Measurements from ENCODE around the gene ZSCAN23. TPM values are rescaled to one million over a fixed set of nuclear protein-coding genes. Genes with fewer than 3 reads are reported as not detected.

ZSCAN23 gene
- total RNA-seq, 1 experiment from 2014 or later: 2.9 TPM

DNA sequence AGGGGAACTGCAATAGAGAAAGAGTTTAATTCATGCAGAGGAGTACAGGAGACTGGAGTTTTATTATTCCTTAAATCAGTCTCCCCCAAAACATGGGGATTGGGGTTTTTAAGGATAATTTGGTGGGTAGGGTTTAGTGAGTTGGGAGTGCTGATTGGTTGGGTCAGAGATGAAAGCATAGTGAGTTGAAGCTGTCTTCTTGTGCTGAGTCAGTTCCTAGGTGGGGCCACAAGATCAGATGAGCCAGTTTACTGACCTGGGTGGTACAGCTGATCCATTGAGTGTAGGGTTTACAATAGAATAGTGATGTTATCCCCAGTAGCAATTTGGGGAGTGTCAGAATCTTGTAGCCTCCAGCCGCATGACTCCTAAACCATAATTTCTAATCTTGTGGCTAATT, 43.2 kb upstream of the ZSCAN23 start:
- Histone ChIP-seq H3K9ac (ENCODE audit: extremely low read depth, insufficient read length, low read length) (no peak overlapping the region), H2AK5ac (ENCODE audit: insufficient read length, low read length) (no peak overlapping the region), H2BK5ac (ENCODE audit: insufficient read length, low read length) (no peak overlapping the region), H3K4me2 (ENCODE audit: insufficient read depth, insufficient read length, low read length) (no peak overlapping the region), H2AFZ (ENCODE audit: low read length) (no peak overlapping the region), H2BK12ac (ENCODE audit: insufficient read length, low read depth, low read length) (no peak overlapping the region), H3K27ac (ENCODE audit: insufficient read length, low read depth, low read length) (no peak overlapping the region), H2BK120ac (ENCODE audit: low read depth, low read length, poor library complexity, severe bottlenecking) (no peak overlapping the region), H3K4ac (ENCODE audit: low read depth, low read length) (no peak overlapping the region), H3K23ac (ENCODE audit: insufficient read length, low read depth, low read length) (no peak overlapping the region), H2BK15ac (ENCODE audit: low read depth, low read length) (no peak overlapping the region), H2BK20ac (ENCODE audit: low read depth, low read length, poor library complexity, severe bottlenecking) (no peak overlapping the region), H3K23me2 (ENCODE audit: insufficient read length, low read depth, low read length, poor library complexity, severe bottlenecking) (peaks cover 10% of the 10 kb centered on the region), H4K91ac (ENCODE audit: insufficient read length, low read depth, low read length) (no peak overlapping the region), H3K79me1 (ENCODE audit: insufficient read depth, low read depth, low read length, poor library complexity, severe bottlenecking) (no peaks in the 10 kb centered on the region), H4K8ac (replicated peaks; ENCODE audit: insufficient read length, low read depth, low read length) (no peak overlapping the region), H3K4me1 (ENCODE audit: insufficient read depth, low read length) (no peaks in the 10 kb centered on the region), H3K79me2 (ENCODE audit: insufficient read depth, low read length) (no peaks in the 10 kb centered on the region), H3K56ac (ENCODE audit: insufficient read length, low read depth, low read length) (no peak overlapping the region), H4K5ac (ENCODE audit: insufficient read length, low read depth, low read length) (no peak overlapping the region), H3T11ph (ENCODE audit: low read length) (no peak overlapping the region), H3K27me3 (ENCODE audit: insufficient read depth, low read length) (no peaks in the 10 kb centered on the region), H3K9me3 (ENCODE audit: control insufficient read depth, low read depth, low read length) (no peaks in the 10 kb centered on the region), H3K18ac (ENCODE audit: insufficient read length, low read depth, low read length) (no peak overlapping the region), H3K14ac (ENCODE audit: insufficient read depth, low read length) (no peak overlapping the region), H4K20me1 (ENCODE audit: control insufficient read depth, insufficient read depth, insufficient read length) (no peaks in the 10 kb centered on the region)
- Mint-ChIP-seq H3K4me3 (no peak overlapping the region; a peak in 1 of 5 replicates), H3K36me3 (ENCODE audit: insufficient read depth in 1 of 3, low read depth in 3 of 3) (no peaks in the 10 kb centered on the region), H3K27me3 (ENCODE audit: low read depth) (peaks cover 11% of the 10 kb centered on the region), H3K27ac (no peak overlapping the region), H3K4me1 (peaks cover 7 to 9% of the 10 kb centered on the region in 2 experiments), H3K9me3 (no peaks in the 10 kb centered on the region)
- TF ChIP-seq, protein P1, sequence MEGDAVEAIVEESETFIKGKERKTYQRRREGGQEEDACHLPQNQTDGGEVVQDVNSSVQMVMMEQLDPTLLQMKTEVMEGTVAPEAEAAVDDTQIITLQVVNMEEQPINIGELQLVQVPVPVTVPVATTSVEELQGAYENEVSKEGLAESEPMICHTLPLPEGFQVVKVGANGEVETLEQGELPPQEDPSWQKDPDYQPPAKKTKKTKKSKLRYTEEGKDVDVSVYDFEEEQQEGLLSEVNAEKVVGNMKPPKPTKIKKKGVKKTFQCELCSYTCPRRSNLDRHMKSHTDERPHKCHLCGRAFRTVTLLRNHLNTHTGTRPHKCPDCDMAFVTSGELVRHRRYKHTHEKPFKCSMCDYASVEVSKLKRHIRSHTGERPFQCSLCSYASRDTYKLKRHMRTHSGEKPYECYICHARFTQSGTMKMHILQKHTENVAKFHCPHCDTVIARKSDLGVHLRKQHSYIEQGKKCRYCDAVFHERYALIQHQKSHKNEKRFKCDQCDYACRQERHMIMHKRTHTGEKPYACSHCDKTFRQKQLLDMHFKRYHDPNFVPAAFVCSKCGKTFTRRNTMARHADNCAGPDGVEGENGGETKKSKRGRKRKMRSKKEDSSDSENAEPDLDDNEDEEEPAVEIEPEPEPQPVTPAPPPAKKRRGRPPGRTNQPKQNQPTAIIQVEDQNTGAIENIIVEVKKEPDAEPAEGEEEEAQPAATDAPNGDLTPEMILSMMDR (conservative IDR thresholded peaks at IDR 0.05): no peak
- DNase-seq: no peak
- WGBS (ENCODE audit: extremely low coverage, insufficient read length, low lambda C conversion rate): no CpG with 5 or more reads among the region's 1 CpG

Data from H9 (cell line).